Choroid plexus epithelial cell (primary cell): Measurements from ENCODE around the gene LAMC3.

Experiments
- DNase-seq: peaks from one replicate; pipeline ENCODE4 v3.0.0-alpha.2; 2010; ENCODE audit warnings: low read depth
- H3K4me3 ChIP-seq: 2 replicates; pipeline ENCODE4 v1.5.1; 2011; ENCODE audit warnings: low read depth, mild to moderate bottlenecking, control low read depth, low read length, moderate library complexity
- TF ChIP-seq, protein P1 (sequence below): conservative IDR thresholded peaks from 2 replicates; pipeline ENCODE4 v1.5.1; 2011; ENCODE audit warnings: low read depth, mild to moderate bottlenecking, control low read depth, inconsistent platforms, low read length, moderate library complexity

LAMC3 gene

DNA sequence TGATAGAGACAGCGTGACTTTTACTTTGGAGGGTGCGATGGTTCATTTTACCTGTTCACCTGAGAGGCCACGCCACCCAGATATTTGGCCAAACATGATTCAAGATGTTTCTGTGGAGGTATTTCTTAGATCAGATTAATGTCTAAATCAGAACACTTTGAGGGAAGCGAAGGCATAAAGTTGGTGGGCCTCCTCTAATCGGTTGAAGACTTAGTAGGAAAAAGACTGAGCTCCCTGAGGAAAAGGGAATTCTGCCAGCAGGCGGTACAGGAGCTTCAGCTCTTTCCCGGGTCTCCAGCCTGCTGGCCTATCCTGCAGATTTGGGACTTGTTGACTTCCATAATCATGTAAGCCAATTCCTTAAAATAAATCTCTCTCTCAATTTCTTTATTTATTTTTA is 7.0 kb upstream of the LAMC3 start:
- TF ChIP-seq, protein P1, sequence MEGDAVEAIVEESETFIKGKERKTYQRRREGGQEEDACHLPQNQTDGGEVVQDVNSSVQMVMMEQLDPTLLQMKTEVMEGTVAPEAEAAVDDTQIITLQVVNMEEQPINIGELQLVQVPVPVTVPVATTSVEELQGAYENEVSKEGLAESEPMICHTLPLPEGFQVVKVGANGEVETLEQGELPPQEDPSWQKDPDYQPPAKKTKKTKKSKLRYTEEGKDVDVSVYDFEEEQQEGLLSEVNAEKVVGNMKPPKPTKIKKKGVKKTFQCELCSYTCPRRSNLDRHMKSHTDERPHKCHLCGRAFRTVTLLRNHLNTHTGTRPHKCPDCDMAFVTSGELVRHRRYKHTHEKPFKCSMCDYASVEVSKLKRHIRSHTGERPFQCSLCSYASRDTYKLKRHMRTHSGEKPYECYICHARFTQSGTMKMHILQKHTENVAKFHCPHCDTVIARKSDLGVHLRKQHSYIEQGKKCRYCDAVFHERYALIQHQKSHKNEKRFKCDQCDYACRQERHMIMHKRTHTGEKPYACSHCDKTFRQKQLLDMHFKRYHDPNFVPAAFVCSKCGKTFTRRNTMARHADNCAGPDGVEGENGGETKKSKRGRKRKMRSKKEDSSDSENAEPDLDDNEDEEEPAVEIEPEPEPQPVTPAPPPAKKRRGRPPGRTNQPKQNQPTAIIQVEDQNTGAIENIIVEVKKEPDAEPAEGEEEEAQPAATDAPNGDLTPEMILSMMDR: no peak
- no peak overlapping the region for H3K4me3 ChIP-seq
- DNase-seq: no peak

DNA sequence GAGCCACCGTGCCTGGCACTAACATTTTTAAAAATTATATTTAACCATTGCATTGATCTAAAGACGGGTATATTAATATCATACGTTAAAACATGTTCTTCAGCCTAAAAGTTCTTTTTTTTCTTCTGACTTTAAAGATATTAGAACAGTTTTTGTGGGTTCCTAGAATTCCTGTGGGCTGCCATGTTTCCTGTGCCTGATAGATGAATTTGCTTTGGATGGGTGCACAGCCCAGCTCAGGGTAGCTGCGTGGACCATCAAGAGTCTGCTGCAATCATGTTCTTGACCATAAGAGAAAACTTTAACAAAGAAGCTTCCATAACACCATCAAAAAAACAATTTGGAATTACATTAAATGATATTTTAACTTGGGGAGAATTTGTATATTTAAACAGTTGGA is 2.4 kb upstream of the LAMC3 start:
- no peak for DNase-seq
- TF ChIP-seq, protein P1: no peak
- H3K4me3 ChIP-seq: no peak overlapping the region

DNA sequence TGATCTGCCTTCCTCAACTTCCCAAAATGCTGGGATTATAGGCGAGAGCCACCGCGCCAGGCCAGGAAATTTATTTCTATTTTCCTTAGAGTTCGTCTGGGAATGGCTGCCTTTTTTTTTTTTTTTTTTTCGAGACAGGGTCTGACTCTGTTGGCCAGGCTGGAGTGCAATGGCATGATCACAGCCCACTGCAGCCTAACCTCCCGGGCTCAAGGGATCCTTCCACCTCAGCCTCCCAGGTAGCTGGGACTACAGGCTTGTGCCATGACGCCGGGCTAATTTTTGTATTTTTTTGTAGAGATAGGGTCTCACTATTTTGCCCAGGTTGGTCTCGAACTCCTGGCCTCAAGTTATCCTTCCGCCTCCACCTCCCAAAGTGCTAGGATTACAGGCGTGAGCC is 888 bp upstream of the LAMC3 start:
- TF ChIP-seq, protein P1: no peak
- no peak overlapping the region for H3K4me3 ChIP-seq

DNA sequence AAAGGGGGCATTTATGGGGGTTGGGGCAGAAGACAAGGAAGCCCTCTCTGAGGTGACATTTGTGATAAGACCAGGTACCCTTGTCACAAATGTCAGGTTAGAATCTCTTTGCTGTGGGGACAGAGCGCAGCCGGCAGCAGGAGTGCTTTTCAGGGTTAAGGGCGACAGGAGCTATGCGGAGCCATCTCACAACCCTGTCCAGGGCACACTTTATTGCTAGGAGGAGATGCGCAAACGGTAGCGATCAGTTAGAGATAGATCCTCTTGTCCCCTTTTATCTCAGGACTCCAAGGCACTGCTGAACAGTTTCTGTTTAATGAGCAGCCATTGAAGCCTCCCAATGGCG is 438 bp upstream of the LAMC3 start:
- H3K4me3 ChIP-seq: peak overlapping the region; percentile 33

More for the DNA sequence above, 888 bp upstream of the LAMC3 start:
- DNase-seq: no peak

DNA sequence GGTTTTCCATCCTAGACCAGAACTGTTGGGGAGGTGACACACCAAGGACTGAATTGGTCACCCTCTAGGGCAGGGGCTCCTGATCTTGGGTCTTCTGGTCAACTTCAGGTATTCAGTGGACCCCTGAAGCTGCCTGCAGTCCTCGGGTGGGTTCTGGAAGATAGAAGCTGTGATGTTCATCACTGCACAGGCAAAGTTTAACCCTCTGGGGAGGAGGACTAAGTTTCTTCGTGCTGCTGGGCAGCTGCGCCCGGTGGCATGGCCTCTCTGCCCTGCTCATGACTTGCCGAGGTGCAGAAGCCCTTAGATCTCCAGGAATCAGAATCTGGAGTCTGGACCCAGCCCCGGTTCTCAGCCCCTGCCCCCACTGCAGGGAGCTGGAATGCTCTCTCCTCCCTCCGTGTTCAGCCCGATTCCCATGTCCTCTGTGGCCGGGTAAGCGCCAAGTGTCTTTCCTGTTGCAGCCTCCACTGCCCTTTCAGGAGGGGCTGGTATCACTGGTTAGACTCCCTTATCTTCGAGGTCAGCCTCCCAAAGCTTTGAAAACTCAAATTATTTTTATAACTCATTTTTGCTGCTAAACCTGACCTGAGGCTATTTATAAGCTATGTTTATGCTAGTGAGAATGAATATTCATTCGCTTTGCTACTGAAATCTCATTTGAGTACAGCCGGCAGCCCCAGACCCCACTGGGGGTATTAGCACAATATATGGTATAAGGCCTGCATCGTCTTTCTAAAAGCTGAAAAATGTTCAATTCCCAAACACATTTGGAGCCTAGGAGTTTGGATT is 1.7 kb downstream of the LAMC3 start:
- TF ChIP-seq, protein P1: no peak
- no peak for DNase-seq
- H3K4me3 ChIP-seq: no peak overlapping the region

More for the DNA sequence above, 438 bp upstream of the LAMC3 start:
- DNase-seq: no peak
- TF ChIP-seq, protein P1: no peak

DNA sequence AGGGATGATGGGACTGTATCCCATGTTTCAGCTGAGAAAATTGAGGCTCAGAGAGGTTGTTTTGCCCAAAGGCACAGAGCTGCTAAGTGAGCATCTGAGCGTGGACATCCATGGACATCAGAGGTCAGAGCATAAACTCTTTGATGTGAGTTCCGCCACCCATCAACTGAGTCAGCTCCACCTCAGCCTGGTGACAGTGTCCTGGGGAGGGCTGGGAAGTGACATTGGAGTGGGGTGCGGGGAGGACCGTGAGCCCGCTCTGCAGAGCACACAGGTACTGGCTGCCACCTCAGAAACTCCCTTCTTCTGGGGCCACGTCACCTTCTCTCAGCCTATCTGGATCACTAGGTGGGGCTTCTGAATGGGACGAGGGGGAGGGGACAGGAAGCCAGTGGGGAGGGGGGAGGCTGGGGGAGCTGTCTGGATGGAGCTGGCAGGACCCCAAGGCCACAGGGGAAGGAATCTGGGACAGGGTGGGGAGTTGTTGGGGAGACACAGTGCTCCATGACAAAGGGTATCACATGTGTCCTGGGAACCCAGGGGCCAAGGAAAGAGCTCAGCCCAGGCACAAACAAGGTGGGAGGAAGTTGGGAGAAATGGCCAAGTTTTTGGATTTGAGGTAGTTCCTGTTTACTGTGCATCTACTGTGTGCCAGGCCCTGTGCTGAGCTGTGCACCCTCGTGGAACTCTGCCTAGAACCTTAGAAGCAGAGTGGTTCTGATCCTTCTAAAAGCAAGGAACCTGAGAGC is 2.5 kb downstream of the LAMC3 start:
- no peak for DNase-seq
- TF ChIP-seq, protein P1: no peak

More for the DNA sequence above, 2.5 kb downstream of the LAMC3 start:
- H3K4me3 ChIP-seq: no peak overlapping the region
